Erythroblast (primary cell): Measurements from ENCODE around the gene FOXE1.

Experiments
- GATA1 ChIP-seq: IDR thresholded peaks from 2 replicates; pipeline ENCODE4 v1.6.1; 2011; ENCODE audit warnings: low read depth, mild to moderate bottlenecking, control low read depth, low read length, moderate library complexity
- POLR2A ChIP-seq: IDR thresholded peaks from 2 replicates; pipeline ENCODE4 v1.6.1; 2011; ENCODE audit warnings: mild to moderate bottlenecking, low read length

DNA sequence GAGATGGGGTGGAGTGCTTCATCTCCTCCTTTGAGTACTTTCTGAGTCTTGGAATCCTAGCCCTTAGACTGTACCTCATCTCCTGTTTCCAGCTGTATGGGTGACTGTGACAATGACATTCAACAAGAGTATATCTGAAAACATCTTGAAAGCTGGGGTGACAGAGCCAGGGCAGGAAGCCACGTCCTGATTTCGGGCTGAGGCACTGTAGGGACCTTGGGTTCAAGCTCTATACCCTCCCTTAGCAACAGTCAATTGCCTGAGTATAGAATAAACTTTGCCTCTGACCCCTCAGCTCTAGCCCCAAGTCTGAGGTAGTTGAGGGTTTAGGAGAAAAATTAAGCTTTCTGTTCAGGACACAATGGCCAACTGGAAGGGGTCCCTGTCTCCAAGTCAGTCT lies 6.3 kb downstream of the FOXE1 start:
- TF ChIP-seq POLR2A (no peak), GATA1 (no peak)
